NT2/D1 (cell line): ENCODE data around the gene TNFRSF1A.
"Not testable (repeated sequence)": the region's sequence is repeated elsewhere in the genome, so short reads cannot be mapped to it uniquely, and the experiment has no call there.

Source experiments
- DNase-seq: peaks from one replicate; pipeline ENCODE4 v3.0.0-alpha.2; 2011; ENCODE audit warnings: low read depth, low spot score
- H3K27me3 ChIP-seq: 2 replicates; pipeline ENCODE4 v1.6.0; 2011; ENCODE audit warnings: mild to moderate bottlenecking; ENCODE audit not compliant: insufficient read length, insufficient read depth
- H3K36me3 ChIP-seq: 2 replicates; pipeline ENCODE4 v1.6.1; 2011; ENCODE audit warnings: mild to moderate bottlenecking, low read length, mixed read lengths; ENCODE audit not compliant: insufficient read depth, insufficient read length
- H3K4me1 ChIP-seq: 2 replicates; pipeline ENCODE4 v1.5.1; 2011; ENCODE audit not compliant: insufficient read depth, insufficient read length
- H3K4me3 ChIP-seq: 2 replicates; pipeline ENCODE4 v1.5.1; 2011; ENCODE audit warnings: low read depth; ENCODE audit not compliant: insufficient read length
- H3K9ac ChIP-seq: 2 replicates; pipeline ENCODE4 v1.6.0; 2011; ENCODE audit warnings: low read depth; ENCODE audit not compliant: insufficient read length
- H3K9me3 ChIP-seq: 2 replicates; pipeline ENCODE4 v1.5.1; 2011; ENCODE audit warnings: mild to moderate bottlenecking, low read length; ENCODE audit not compliant: insufficient read depth
- SUZ12 ChIP-seq: IDR thresholded peaks from 2 replicates; pipeline ENCODE4 v1.6.1; 2011; ENCODE audit not compliant: insufficient read length, insufficient read depth; ENCODE audit errors: extremely low read depth
- YY1 ChIP-seq: IDR thresholded peaks from 2 replicates; pipeline ENCODE4 v1.6.1; 2011; ENCODE audit not compliant: insufficient read length, insufficient read depth
- ZNF274 ChIP-seq: IDR thresholded peaks from 2 replicates; pipeline ENCODE4 v1.6.1; 2011; ENCODE audit warnings: mild to moderate bottlenecking, low read depth, low read length

Gene TNFRSF1A

DNA sequence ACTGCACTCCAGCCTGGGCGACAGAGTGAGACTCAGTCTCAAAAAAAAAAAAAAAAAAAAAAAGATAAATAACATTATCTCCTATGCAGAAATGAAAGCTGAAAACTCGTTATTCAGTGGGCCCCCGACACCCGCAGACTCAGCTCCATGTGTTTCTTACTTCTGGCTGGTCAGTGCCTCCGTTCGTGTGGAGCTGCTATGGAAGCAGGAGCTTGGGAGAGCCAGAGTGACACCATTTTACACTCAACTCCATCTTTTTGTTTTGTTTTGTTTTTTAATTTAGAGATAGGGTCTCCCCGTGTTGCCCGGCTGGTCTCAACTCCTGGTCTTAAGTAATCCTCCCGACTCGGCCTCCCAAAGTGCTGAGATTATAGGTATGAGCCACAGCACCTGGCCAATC lies 44.7 kb downstream of the TNFRSF1A start:
- peaks cover 8% of the 10 kb centered on the region for H3K4me1 ChIP-seq
- DNase-seq: no peak
- H3K36me3 ChIP-seq: no peaks in the 10 kb centered on the region
- H3K9me3 ChIP-seq: no peaks in the 10 kb centered on the region
- H3K27me3 ChIP-seq: no peaks in the 10 kb centered on the region
- no peak overlapping the region for H3K4me3 ChIP-seq
- TF ChIP-seq SUZ12 (no peak), YY1 (no peak), ZNF274 (no peak)
- H3K9ac ChIP-seq: no peak overlapping the region

DNA sequence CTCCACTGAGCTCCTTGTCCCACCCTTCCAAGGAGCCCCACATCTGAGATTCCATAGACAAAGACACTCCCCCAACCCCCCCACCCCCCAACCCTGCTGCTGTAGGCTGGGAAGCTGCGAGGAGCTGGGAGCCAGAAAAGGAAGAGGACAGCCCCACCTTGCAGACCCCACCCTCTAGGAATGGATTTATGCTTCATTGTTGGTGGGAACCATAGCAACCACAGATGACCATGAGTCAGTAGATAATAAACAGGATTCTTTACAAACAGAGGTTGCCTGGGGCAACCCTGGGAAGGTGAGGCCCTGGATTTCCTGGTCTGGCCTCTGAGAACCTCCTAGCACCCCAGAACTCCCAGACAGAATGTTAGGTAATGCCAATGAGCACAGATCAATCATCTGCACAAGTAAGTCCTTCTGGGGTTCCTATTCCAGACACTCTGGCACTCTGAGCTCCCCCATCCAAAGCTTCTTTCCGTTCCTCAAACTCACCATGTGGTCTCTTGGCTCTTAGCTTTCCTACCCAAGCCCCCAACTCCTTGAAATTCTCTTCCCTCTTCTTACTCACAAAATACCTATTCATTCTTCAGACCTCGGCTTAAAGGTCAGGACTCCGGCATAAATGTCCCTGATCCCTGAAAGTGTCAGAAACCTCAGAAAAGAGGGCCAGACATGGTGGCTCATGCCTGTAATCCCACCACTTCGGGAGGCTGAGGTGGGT lies 46.6 kb downstream of the TNFRSF1A start:
- H3K9ac ChIP-seq: no peak overlapping the region
- DNase-seq: peak; percentile 89
- TF ChIP-seq ZNF274: no peak
- TF ChIP-seq SUZ12: no peak
- no peak for TF ChIP-seq YY1

DNA sequence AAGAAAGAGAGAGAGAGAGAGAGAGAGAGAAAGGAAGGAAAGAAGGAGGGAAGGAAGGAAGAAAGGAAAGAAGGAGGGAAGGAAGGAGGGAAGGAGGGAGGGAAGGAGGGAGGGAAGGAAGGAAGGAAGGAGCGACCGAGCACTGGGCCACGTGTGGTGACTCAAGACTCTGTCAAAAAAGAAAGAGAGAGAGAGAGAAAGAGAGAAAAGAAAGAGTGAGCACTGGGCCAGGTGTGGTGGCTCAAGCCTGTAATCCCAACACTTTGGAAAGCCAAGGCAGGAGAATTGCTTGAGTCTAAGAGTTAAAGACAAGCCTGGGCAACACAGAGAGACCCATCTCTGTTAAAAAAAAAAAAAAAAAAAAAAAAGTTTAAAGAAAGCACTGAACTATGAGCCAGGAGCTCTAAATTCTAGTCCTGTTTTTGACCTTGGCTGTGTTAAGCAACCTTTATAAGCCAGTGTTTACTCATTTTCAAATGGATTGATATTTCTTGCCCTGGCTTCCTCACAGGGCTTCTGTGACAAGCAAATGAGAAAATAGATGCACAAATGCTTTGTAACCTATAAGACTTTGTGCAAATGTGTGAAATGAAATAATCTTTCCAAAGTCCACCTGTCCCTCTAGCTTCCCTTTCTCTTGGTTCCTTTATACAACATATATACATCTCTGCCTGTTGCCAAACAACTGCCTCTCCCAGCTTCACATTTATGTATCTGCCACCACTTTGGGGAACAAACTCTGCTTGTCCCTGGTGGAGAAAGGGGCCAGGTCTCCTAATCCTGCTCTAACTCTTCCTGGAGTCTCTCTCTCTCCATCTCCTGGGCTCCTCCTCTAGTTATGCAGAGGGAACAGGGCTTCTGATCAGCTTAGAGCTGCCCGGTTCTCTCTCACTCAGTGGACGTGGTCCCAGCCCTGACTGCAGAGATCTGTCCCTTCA lies 47.5 kb downstream of the TNFRSF1A start:
- H3K27me3 ChIP-seq: no peaks in the 10 kb centered on the region
- TF ChIP-seq SUZ12: no peak
- no peak for TF ChIP-seq ZNF274
- no peak for TF ChIP-seq YY1
- H3K9ac ChIP-seq: no peak overlapping the region
- H3K4me3 ChIP-seq: no peak overlapping the region
- no peak for DNase-seq
- no peaks in the 10 kb centered on the region for H3K36me3 ChIP-seq
- H3K9me3 ChIP-seq: peaks cover 12% of the 10 kb centered on the region
- H3K4me1 ChIP-seq: peaks cover 8% of the 10 kb centered on the region

More for the DNA sequence above, 46.6 kb downstream of the TNFRSF1A start:
- no peaks in the 10 kb centered on the region for H3K27me3 ChIP-seq
- peaks cover 6% of the 10 kb centered on the region; the same call in 1 of the 2 replicates for H3K9me3 ChIP-seq
- no peak overlapping the region for H3K4me3 ChIP-seq
- peaks cover 8% of the 10 kb centered on the region for H3K4me1 ChIP-seq
- no peaks in the 10 kb centered on the region for H3K36me3 ChIP-seq

DNA sequence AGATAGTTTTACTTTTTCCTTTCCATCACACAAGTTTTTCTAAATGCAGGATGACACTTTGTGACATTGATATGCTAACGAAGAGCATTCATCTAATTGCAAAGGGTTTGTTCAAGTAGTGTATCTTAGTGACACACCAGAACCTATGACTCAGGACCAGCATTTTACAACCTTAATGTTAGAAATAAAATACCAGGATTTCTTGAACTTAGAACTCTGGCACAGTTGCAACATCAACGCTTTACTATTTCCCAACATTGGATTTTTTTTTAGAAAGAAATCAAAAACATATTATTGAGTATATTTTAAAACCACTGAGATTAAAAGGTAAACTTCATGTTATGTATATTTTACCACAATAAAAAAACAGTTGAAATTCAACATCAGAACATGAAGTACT lies 49.3 kb downstream of the TNFRSF1A start:
- TF ChIP-seq YY1 (no peak), SUZ12 (no peak), ZNF274 (no peak)
- Histone ChIP-seq H3K4me1 (peaks cover 8% of the 10 kb centered on the region), H3K4me3 (no peak overlapping the region), H3K36me3 (no peaks in the 10 kb centered on the region), H3K27me3 (no peaks in the 10 kb centered on the region), H3K9ac (no peak overlapping the region), H3K9me3 (peaks cover 13% of the 10 kb centered on the region)
- DNase-seq: no peak

DNA sequence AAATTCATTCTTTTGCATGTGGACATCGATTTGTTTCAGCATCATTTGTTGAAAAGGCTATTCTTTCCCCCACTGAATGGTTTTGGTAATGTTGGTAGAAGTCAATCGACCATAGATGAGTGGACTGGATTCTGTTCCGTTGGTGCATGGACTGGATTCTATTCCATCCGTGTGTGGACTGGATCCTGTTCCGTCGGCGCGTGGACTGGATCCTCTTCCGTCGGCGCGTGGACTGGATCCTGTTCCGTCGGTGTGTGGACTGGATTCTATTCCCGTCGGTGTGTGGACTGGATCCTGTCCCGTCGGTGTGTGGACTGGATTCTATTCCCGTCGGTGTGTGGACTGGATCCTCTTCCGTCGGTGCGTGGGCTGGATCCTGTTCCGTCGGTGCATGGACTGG lies 52.0 kb downstream of the TNFRSF1A start:
- not testable (repeated sequence) for H3K27me3 ChIP-seq, DNase-seq, H3K4me1 ChIP-seq, H3K36me3 ChIP-seq, H3K9ac ChIP-seq, H3K4me3 ChIP-seq
- H3K9me3 ChIP-seq: peaks cover 13% of the 10 kb centered on the region

DNA sequence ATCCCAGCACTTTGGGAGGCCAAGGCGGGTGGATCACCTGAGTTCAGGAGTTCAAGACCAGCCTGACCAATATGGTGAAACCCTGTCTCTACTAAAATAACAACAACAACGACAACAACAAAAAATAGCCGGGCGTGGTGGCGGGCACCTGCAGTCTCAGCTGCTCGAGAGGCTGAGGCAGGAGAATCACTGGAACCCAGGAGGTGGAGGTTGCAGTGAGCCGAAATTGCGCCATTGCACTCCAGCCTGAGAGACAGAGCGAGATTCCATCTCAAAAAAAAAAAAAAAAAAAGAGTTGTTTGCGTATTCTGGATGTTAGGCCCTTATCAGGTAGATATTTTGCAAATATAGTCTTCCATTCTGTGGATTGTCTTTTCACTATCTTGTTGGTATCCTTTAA lies 52.8 kb downstream of the TNFRSF1A start:
- not testable (repeated sequence) for H3K4me3 ChIP-seq, H3K4me1 ChIP-seq, DNase-seq, H3K36me3 ChIP-seq, H3K27me3 ChIP-seq, H3K9ac ChIP-seq
- peaks cover 13% of the 10 kb centered on the region for H3K9me3 ChIP-seq

DNA sequence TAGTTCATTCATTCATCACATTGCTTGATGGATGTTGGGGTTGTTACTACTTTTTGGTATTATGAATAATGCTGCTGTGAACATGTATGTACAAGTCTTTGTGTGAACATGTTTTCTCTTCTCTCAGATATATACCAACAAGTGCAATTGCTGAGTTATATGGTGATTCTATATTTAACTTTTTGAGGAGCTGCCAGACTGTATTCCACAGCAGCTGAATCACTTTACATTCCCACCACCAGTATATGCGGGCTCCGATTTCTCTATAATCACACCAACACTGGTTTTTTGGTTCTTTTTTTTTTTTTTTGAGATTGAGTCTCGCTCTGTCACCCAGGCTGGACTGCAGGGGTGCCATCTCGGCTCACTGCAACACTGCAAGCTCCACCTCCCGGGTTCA lies 53.6 kb downstream of the TNFRSF1A start:
- no peak overlapping the region for H3K4me3 ChIP-seq
- no peaks in the 10 kb centered on the region for H3K36me3 ChIP-seq
- H3K9ac ChIP-seq: no peak overlapping the region
- H3K9me3 ChIP-seq: peaks cover 13% of the 10 kb centered on the region
- no peak for TF ChIP-seq ZNF274
- TF ChIP-seq YY1: no peak
- no peak for TF ChIP-seq SUZ12
- DNase-seq: no peak
- no peaks in the 10 kb centered on the region for H3K27me3 ChIP-seq
- peaks cover 9% of the 10 kb centered on the region for H3K4me1 ChIP-seq
